IPS-20b (cell line): ENCODE measurements around the gene NOL9.
A peak's percentile ranks its signal among the peaks of the same experiment; 100 is the strongest.
"Not testable (repeated sequence)": the region's sequence is repeated elsewhere in the genome, so short reads cannot be mapped to it uniquely, and the experiment has no call there.

Source experiments
- H3K27ac ChIP-seq: one replicate; pipeline ENCODE4 v1.5.1; 2013; ENCODE audit warnings: low read length
- H3K27me3 ChIP-seq: 2 replicates; pipeline ENCODE4 v1.6.1; 2013; ENCODE audit warnings: mild to moderate bottlenecking, low read length, inconsistent platforms; ENCODE audit not compliant: insufficient read depth
- H3K36me3 ChIP-seq: 2 replicates; pipeline ENCODE4 v1.6.1; 2013; ENCODE audit warnings: low read depth, mild to moderate bottlenecking, inconsistent platforms, low read length, moderate library complexity; ENCODE audit not compliant: insufficient read depth
- H3K4me1 ChIP-seq: 2 replicates; pipeline ENCODE4 v1.6.1; 2013; ENCODE audit warnings: mild to moderate bottlenecking, control low read depth, inconsistent platforms, low read length, moderate library complexity; ENCODE audit not compliant: insufficient read depth
- H3K4me3 ChIP-seq: 2 replicates; pipeline ENCODE4 v1.5.1; 2013; ENCODE audit warnings: mild to moderate bottlenecking, low read length, inconsistent platforms
- H3K9ac ChIP-seq: 2 replicates; pipeline ENCODE4 v1.6.1; 2013; ENCODE audit warnings: low read depth, mild to moderate bottlenecking, inconsistent platforms, low read length, moderate library complexity
- H3K9me3 ChIP-seq: 2 replicates; pipeline ENCODE4 v1.6.1; 2013; ENCODE audit warnings: mild to moderate bottlenecking, low read depth, low read length, inconsistent platforms; ENCODE audit not compliant: insufficient read depth

The NOL9 gene

GRCh38 chr1:6554031-6554906, at the start of gene NOL9:
Gene NOL9, minus strand, starts transcription at chr1:6554513. Its CDS starts 11 bp downstream, at chr1:6554502.
- Histone ChIP-seq H3K36me3 (peaks cover 12% of the 10 kb centered on the region), H3K9ac (peak within 1 kb of the TSS; percentile 92), H3K27me3 (no peaks in the 10 kb centered on the region), H3K4me3 (peak within 1 kb of the TSS; percentile 91), H3K27ac (no peak within 1 kb of the TSS), H3K9me3 (no peaks in the 10 kb centered on the region), H3K4me1 (peaks cover 8% of the 10 kb centered on the region; the same call in 1 of the 2 replicates)

- H3K36me3 ChIP-seq, result peaks cover 6% of the 10 kb centered on the region; the same call in 1 of the 2 replicates
- peak overlapping the region; percentile 79; the same call in 1 of the 2 replicates for H3K9ac ChIP-seq
- no peaks in the 10 kb centered on the region for H3K9me3 ChIP-seq
- H3K27ac ChIP-seq, result peak overlapping the region; percentile 44
- H3K4me1 ChIP-seq, result peaks cover 12% of the 10 kb centered on the region
- peak overlapping the region; percentile 93 for H3K4me3 ChIP-seq
- H3K27me3 ChIP-seq, result peaks cover 13% of the 10 kb centered on the region; the same call in 1 of the 2 replicates
These were observed 49.1 kb upstream of the NOL9 start for GRCh38 chr1:6603238-6603914.

GRCh38 chr1:6602669-6603237, 48.4 kb upstream of the NOL9 start, which contains the start of gene KLHL21:
Gene KLHL21, minus strand, starts transcription at chr1:6602869. Its CDS starts 52 bp downstream, at chr1:6602817.
- H3K4me3 ChIP-seq, result peak within 1 kb of the TSS; percentile 93
- H3K9ac ChIP-seq, result peak within 1 kb of the TSS; percentile 84
- peaks cover 13% of the 10 kb centered on the region; the same call in 1 of the 2 replicates for H3K27me3 ChIP-seq
- H3K27ac ChIP-seq, result peak within 1 kb of the TSS; percentile 44
- H3K36me3 ChIP-seq, result peaks cover 12% of the 10 kb centered on the region
- no peaks in the 10 kb centered on the region for H3K9me3 ChIP-seq
- H3K4me1 ChIP-seq, result peaks cover 12% of the 10 kb centered on the region

GRCh38 chr1:6601923-6602668, 47.8 kb upstream of the NOL9 start:
- peaks cover 13% of the 10 kb centered on the region; the same call in 1 of the 2 replicates for H3K27me3 ChIP-seq
- no peaks in the 10 kb centered on the region for H3K9me3 ChIP-seq
- H3K4me3 ChIP-seq, result peak overlapping the region; percentile 93
- no peak overlapping the region for H3K27ac ChIP-seq
- peaks cover 18% of the 10 kb centered on the region for H3K36me3 ChIP-seq
- peaks cover 12% of the 10 kb centered on the region for H3K4me1 ChIP-seq
- H3K9ac ChIP-seq, result peak overlapping the region; percentile 84

GRCh38 chr1:6601049-6601922, 47.0 kb upstream of the NOL9 start:
- H3K4me3 ChIP-seq, result peak overlapping the region; percentile 93
- H3K9me3 ChIP-seq, result no peaks in the 10 kb centered on the region
- H3K27ac ChIP-seq, result no peak overlapping the region
- H3K27me3 ChIP-seq, result peaks cover 13% of the 10 kb centered on the region; the same call in 1 of the 2 replicates
- H3K36me3 ChIP-seq, result peaks cover 26% of the 10 kb centered on the region
- H3K9ac ChIP-seq, result peak overlapping the region; percentile 84
- peaks cover 12% of the 10 kb centered on the region for H3K4me1 ChIP-seq

GRCh38 chr1:6600410-6601048, 46.2 kb upstream of the NOL9 start:
- Histone ChIP-seq H3K9ac (peak overlapping the region; percentile 84), H3K27me3 (peaks cover 13% of the 10 kb centered on the region; the same call in 1 of the 2 replicates), H3K36me3 (peaks cover 34% of the 10 kb centered on the region), H3K4me3 (peak overlapping the region; percentile 93), H3K9me3 (no peaks in the 10 kb centered on the region), H3K27ac (no peak overlapping the region), H3K4me1 (peaks cover 12% of the 10 kb centered on the region)

GRCh38 chr1:6599991-6600390, 45.7 kb upstream of the NOL9 start:
- H3K9ac ChIP-seq, result peak overlapping the region; percentile 84; the same call in 1 of the 2 replicates
- H3K27ac ChIP-seq, H3K9me3 ChIP-seq: not testable (repeated sequence)
- H3K4me1 ChIP-seq, result peaks cover 12% of the 10 kb centered on the region
- H3K4me3 ChIP-seq, result peak overlapping the region; percentile 93
- peaks cover 13% of the 10 kb centered on the region; the same call in 1 of the 2 replicates for H3K27me3 ChIP-seq
- H3K36me3 ChIP-seq, result peaks cover 39% of the 10 kb centered on the region

- no peaks in the 10 kb centered on the region for H3K9me3 ChIP-seq
- H3K4me3 ChIP-seq, result 0 out of 2 replicates have a peak overlapping the region, but pooled peaks have one; percentile 35
- H3K27ac ChIP-seq, result no peak overlapping the region
- H3K9ac ChIP-seq, result no peak overlapping the region
- H3K4me1 ChIP-seq, result peaks cover 10% of the 10 kb centered on the region
- H3K27me3 ChIP-seq, result peaks cover 13% of the 10 kb centered on the region; the same call in 1 of the 2 replicates
- H3K36me3 ChIP-seq, result peaks cover 46% of the 10 kb centered on the region
These were observed 45.0 kb upstream of the NOL9 start for GRCh38 chr1:6599141-6599975.

GRCh38 chr1:6597777-6598131, 43.4 kb upstream of the NOL9 start:
- Histone ChIP-seq H3K27ac (no peak overlapping the region), H3K9me3 (no peaks in the 10 kb centered on the region), H3K27me3 (peaks cover 13% of the 10 kb centered on the region; the same call in 1 of the 2 replicates), H3K4me1 (peaks cover 2% of the 10 kb centered on the region), H3K9ac (no peak overlapping the region), H3K4me3 (no peak overlapping the region), H3K36me3 (peaks cover 62% of the 10 kb centered on the region)
